ENCODE results near the gene TBC1D23. TPM values are rescaled to one million over a fixed set of nuclear protein-coding genes. Genes with fewer than 3 reads are reported as not detected.

The TBC1D23 gene
- polyA plus RNA-seq, 1 donor (not counting 4 experiments of a cell fraction or from before 2014, with no cell fraction given) = 42.4 TPM

DNA sequence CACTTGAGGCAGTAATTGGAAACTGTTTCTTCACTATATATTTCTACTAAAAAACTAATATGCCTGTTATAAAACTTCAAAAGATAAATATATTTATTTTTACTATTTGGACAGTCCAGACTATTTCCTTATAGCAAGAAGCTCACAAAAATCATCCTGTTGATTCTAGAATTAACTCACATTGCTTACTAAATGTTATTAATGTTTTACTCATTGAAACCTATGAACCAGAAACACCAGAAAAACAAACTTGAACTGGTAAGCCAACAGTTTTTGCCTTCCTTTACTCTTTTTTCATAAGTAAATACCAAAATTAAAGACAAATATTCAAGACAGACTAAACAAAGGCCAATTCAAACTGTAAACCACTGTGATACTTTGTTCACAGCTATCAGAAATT, 113.7 kb downstream of the TBC1D23 start:
- Histone ChIP-seq H3K9me3 (ENCODE audit: control insufficient read depth, low read depth, low read length) (no peaks in the 10 kb centered on the region), H3K36me3 (ENCODE audit: control insufficient read depth in 2 of 2, extremely low read depth in 1 of 2, insufficient read depth in 2 of 2, low read length in 2 of 2) (peaks cover 14 to 16% of the 10 kb centered on the region in 2 experiments), H4K20me1 (ENCODE audit: control insufficient read depth, extremely low read depth, insufficient read depth, low read length) (no peaks in the 10 kb centered on the region), H3K9ac (ENCODE audit: control insufficient read depth, extremely low read depth, insufficient read depth, low read length) (no peak overlapping the region), H2AFZ (ENCODE audit: control insufficient read depth, low read length) (no peak overlapping the region), H3K27ac (ENCODE audit: control insufficient read depth, insufficient read depth, low read length) (no peak overlapping the region), H3K9me1 (ENCODE audit: control insufficient read depth, extremely low read depth, insufficient read depth, low read length) (no peaks in the 10 kb centered on the region), H3K4me1 (ENCODE audit: control insufficient read depth, extremely low read depth, insufficient read depth, low read length) (no peaks in the 10 kb centered on the region), H3K4me3 (ENCODE audit: control insufficient read depth in 2 of 3, extremely low read depth in 1 of 3, insufficient read depth in 2 of 3, low read depth in 1 of 3, low read length in 3 of 3) (no peak overlapping the region), H3K4me2 (ENCODE audit: control insufficient read depth, extremely low read depth, insufficient read depth, low read depth, low read length) (no peak overlapping the region), H3K79me2 (ENCODE audit: control insufficient read depth, insufficient read depth, low read length) (no peaks in the 10 kb centered on the region), H3K27me3 (ENCODE audit: control insufficient read depth, extremely low read depth, insufficient read depth, low read length) (no peaks in the 10 kb centered on the region)
- TF ChIP-seq, protein P1, sequence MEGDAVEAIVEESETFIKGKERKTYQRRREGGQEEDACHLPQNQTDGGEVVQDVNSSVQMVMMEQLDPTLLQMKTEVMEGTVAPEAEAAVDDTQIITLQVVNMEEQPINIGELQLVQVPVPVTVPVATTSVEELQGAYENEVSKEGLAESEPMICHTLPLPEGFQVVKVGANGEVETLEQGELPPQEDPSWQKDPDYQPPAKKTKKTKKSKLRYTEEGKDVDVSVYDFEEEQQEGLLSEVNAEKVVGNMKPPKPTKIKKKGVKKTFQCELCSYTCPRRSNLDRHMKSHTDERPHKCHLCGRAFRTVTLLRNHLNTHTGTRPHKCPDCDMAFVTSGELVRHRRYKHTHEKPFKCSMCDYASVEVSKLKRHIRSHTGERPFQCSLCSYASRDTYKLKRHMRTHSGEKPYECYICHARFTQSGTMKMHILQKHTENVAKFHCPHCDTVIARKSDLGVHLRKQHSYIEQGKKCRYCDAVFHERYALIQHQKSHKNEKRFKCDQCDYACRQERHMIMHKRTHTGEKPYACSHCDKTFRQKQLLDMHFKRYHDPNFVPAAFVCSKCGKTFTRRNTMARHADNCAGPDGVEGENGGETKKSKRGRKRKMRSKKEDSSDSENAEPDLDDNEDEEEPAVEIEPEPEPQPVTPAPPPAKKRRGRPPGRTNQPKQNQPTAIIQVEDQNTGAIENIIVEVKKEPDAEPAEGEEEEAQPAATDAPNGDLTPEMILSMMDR (optimal IDR thresholded peaks at IDR 0.05 in 1 of 3, IDR thresholded peaks at IDR 0.05 in 1 of 3, conservative IDR thresholded peaks at IDR 0.05 in 1 of 3; ENCODE audit: extremely low read depth in 1 of 3, insufficient read depth in 2 of 3, low read length in 3 of 3) = no peak
- TF ChIP-seq EZH2 (IDR thresholded peaks at IDR 0.05; ENCODE audit: low read length) = no peak
- dilution Hi-C loops (cut with MboI; ENCODE audit: extremely low pct_ligation_motif_present, low sequenced_read_pairs) = no loop called here
- FAIRE-seq (no peak), DNase-seq (ENCODE audit: low read depth, low spot score) (no peak)

Other genes with a start within 250 kb of the TBC1D23 start
- 14.7 to 27.4 TPM (median 20.6 TPM) in 3 replicates for gene FILIP1L, start 146.5 kb upstream of the TBC1D23 start, polyA plus RNA-seq
- 79.1 to 118 TPM (median 98.6 TPM) in 3 replicates for gene NIT2, start 73.8 kb downstream of the TBC1D23 start, polyA plus RNA-seq
- 26.2 to 40.8 TPM (median 26.2 TPM) in 3 replicates for gene TOMM70, start 140.1 kb downstream of the TBC1D23 start, polyA plus RNA-seq
- 0.19 to 0.95 TPM (median 0.64 TPM) in 3 replicates for gene LNP1, start 140.5 kb downstream of the TBC1D23 start, polyA plus RNA-seq
- gene TMEM45A, start 231.6 kb downstream of the TBC1D23 start, polyA plus RNA-seq = 29.7 to 61.1 TPM (median 57.2 TPM) in 3 replicates

Data from keratinocyte (primary cell).